ENCODE results near the gene DACT3.

Gene DACT3

GRCh38 chr19:46639358-46640182, 21.4 kb downstream of the DACT3 start:
- DNase-seq (ENCODE audit: extremely low read depth, low read depth), result no peak
- TF ChIP-seq CTCF (IDR thresholded peaks at IDR 0.05; ENCODE audit: low read depth, low read length), result no peak

- DNase-seq (ENCODE audit: extremely low read depth, low read depth), result no peak
Measured at GRCh38 chr19:46637224-46637623, 23.8 kb downstream of the DACT3 start.

GRCh38 chr19:46635920-46636761, 24.8 kb downstream of the DACT3 start, which contains the start of gene GNG8:
GNG8 (minus strand) TSS chr19:46636202; CDS start chr19:46634682, 1,520 bp downstream.
- DNase-seq (ENCODE audit: extremely low read depth, low read depth), result no peak
- no peak for TF ChIP-seq CTCF (IDR thresholded peaks at IDR 0.05; ENCODE audit: low read depth, low read length)

More at GRCh38 chr19:46637224-46637623, 23.8 kb downstream of the DACT3 start:
- TF ChIP-seq CTCF (IDR thresholded peaks at IDR 0.05; ENCODE audit: low read depth, low read length), result no peak

- DNase-seq (ENCODE audit: extremely low read depth, low read depth), result no peak
- no peak for TF ChIP-seq CTCF (IDR thresholded peaks at IDR 0.05; ENCODE audit: low read depth, low read length)
Measured at GRCh38 chr19:46634656-46635218, 26.2 kb downstream of the DACT3 start.

GRCh38 chr19:46634045-46634655, 26.8 kb downstream of the DACT3 start:
- peak; percentile 77 for DNase-seq (ENCODE audit: extremely low read depth, low read depth)
- no peak for TF ChIP-seq CTCF (IDR thresholded peaks at IDR 0.05; ENCODE audit: low read depth, low read length)

GRCh38 chr19:46633130-46633529, 27.9 kb downstream of the DACT3 start:
- DNase-seq (ENCODE audit: extremely low read depth, low read depth), result no peak
- TF ChIP-seq CTCF (IDR thresholded peaks at IDR 0.05; ENCODE audit: low read depth, low read length), result no peak

All from AG09319 (cell line).